Tibial nerve (tissue), 4 donors: ENCODE measurements around the gene LRRC8E.

Experiments used
- CTCF ChIP-seq, 5 experiments: fragments of 200-600 bp in 3 of 5; fragments of 450-650 bp in 2 of 5; sonication (generic) in 3 of 5; IDR thresholded peaks; one replicate each; pipeline ENCODE4 v1.5.1; 2016 to 2019; ENCODE audit warnings: antibody characterized with exemption in 5 of 5, mild to moderate bottlenecking in 3 of 5, moderate library complexity in 2 of 5
- EP300 ChIP-seq, 2 donors: sonication (generic); formaldehyde crosslinking; IDR thresholded peaks; one replicate each; pipeline ENCODE4 v1.6.1; 2017; ENCODE audit warnings: antibody characterized with exemption in 2 of 2, mild to moderate bottlenecking in 1 of 2
- POLR2A ChIP-seq, 2 donors: fragments of 450-650 bp; IDR thresholded peaks; one replicate each; pipeline ENCODE4 v1.6.1; 2017; ENCODE audit warnings: antibody characterized with exemption in 2 of 2, mild to moderate bottlenecking in 2 of 2, moderate library complexity in 2 of 2

- TF ChIP-seq POLR2A (IDR thresholded peaks at IDR 0.05), result no peak
- TF ChIP-seq CTCF (IDR thresholded peaks at IDR 0.05), result no peak
- no peak for TF ChIP-seq EP300 (IDR thresholded peaks at IDR 0.05)
Measured at GRCh38 chr19:7932276-7932929, 44.1 kb downstream of the LRRC8E start.
